Measurements from ENCODE around the gene ADGRE3.

DNA sequence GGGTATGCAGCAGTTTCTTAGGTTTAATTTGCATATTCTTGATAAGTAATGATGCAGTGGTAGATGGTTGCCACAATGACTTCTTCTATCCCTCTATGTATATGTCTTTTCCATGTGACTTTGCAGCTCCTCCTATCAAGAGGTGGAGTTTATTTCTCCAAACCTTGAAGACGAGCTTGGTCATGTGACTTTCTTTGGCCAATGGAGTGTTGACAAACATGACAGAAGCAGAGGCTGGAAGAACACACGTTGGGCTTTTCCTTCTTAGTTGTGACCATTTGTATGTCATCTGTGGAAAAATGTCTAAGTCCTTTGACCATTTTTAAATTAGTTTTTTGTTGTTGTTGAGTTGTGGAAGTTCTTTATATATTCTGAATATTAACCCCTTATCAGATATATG, 47.5 kb upstream of the ADGRE3 start:
- TF ChIP-seq CTCF (conservative IDR thresholded peaks at IDR 0.05; ENCODE audit: low read depth, low read length) (no peak), EZH2 (IDR thresholded peaks at IDR 0.05; ENCODE audit: borderline replicate concordance, low read depth, low read length, poor library complexity, severe bottlenecking) (no peak)
